Measurements from ENCODE around the gene TMEM51.
A peak's percentile ranks its signal among the peaks of the same experiment; 100 is the strongest.

Gene TMEM51

DNA sequence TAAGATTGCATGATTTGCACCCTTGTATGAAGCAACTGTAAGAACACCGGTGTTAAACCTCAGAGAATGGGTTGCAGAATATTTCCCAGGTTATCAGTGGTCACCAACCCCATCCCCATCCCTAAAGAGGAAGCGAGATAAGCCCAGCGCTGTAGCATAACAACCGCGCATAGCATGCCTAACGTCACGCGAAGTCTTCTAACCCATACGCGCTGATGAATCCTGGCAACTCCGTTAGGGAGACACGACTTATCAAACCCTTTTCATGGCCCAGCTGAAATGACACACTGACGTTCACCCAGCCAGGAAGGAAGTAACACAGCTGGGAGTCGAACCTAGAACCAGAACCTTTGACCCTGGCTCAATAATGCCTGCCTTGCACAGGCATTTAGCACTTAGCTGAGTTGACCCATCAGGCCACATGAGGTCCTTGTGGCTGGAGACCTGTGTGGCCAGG is 24.2 kb downstream of the TMEM51 start:
- DNase-seq (ENCODE audit: low read depth) = no peak

DNA sequence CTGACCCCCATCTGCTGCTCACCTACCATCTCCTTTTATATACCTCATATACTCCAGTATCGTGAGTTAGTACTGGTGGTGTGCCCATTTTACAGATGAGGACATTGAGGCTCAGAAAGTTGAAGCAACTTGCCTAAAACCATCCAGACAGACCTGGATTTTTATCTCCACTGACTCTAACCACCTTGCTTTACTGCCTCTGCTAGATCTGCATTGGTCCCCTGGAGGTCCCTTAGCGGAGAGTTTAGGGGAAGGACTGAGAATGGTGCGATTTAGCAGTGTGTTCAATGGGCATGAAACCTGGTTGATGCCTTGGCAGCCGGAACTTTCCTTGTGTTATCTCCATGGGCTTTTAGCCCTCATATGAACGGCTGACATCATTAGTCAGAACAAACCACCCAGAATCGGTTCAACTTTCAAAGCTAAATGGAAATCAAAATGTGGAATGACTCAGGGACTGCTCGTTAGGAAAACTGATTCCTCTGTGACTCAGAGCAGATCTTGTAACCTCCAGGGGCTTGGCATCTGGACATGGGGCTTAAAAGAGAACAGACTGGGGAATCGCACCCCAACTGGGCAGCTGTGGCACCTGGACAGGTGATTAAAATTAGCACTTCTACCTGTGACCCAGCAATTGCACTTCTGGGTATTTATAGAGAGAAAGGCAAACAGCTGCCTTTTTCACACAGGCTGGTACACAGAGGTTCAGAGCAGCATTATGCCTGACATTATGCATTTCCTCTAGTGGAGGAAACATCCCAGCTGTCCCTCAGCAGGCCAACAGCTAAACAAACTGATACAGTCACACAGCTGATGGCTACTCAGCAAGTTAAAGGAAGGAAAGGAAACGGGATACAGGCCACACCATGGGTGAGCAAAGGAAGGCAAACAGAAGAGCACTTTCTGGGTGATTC is 25.3 kb downstream of the TMEM51 start:
- peak; percentile 92 for DNase-seq (ENCODE audit: low read depth)

DNA sequence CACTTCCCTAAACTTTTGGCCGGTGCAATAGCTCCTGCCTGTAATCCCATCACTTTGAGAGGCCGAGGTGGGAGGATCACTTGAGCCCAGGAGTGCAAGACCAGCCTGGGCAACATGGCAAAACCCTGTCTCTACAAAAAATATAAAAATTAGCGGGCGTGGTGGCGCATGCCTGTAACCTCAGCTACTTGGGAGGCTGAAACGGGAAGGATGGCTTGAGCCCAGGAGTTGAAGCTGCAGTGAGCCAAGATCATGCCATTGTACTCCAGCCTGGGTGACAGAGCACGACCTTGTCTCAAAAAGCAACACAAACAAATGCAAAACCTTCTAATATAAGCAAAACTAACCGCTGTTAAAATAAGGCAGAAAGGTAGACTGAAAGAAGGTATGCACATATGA is 25.9 kb downstream of the TMEM51 start:
- DNase-seq (ENCODE audit: low read depth) = no peak

DNA sequence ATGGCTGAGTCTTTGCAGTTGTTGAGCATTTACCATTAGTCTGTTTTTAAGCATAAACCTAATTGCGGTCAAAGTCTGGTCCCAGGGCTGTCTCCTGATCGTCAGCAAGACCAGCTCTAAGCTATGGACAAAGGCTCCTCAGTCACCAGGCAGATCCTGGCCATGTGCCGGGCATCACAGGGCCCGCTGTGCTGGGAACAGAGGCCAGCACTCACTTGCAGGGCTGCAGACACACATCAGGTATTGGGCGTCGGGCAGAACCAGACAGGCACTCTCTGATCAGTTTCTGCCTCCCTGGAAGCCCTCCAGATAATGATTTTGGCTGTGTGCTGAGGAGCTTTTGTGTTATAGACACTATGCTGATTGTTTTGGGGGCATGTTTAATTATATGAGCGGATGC is 26.6 kb downstream of the TMEM51 start:
- DNase-seq (ENCODE audit: low read depth) = no peak

DNA sequence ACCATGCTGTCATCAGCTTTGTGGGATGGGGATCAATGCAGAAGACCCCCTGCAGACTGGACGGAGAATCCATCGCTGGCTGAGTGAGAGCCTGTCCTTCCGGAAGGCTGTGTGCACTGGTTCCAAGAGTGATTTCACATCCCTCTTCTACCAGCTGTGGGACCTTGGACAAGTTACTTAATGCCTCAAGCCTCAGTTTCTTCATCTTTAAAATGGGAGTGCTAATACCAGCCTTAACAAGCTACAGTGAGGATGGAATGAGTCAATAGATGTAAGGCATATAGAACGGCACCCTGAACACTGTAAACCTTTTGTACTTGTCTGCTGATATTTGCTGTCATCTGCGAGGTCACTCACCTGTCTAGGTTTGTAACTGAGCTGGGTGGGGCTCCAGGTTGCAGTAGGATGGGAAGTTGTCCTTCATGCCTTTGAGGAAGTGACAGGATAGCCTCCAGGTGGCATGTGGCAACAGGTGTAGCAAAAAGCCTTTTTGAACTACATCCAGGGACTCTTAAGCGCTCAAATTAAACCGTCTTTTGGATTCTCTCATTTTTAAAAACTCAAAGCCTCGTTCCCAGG is 27.5 kb downstream of the TMEM51 start:
- no peak for DNase-seq (ENCODE audit: low read depth)

DNA sequence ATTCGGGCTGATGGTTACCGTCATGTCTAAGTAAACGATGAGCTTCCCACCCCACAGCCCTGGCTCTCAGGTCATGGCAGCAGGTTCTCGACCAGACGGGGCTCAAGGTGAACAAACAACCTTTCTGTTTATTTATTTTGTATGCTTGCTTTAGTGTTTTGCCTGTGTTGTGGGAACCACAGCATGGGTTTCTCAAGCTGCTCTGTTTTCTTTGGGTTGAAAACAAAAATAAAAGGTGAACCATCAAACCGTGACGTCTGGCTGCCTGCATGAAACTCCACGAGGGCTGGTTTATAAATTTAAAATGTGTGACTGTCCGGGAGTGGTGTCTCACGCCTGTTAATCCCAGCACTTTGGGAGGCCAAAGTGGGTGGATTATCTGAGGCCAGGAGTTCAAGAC is 28.0 kb downstream of the TMEM51 start:
- DNase-seq (ENCODE audit: low read depth) = no peak

DNA sequence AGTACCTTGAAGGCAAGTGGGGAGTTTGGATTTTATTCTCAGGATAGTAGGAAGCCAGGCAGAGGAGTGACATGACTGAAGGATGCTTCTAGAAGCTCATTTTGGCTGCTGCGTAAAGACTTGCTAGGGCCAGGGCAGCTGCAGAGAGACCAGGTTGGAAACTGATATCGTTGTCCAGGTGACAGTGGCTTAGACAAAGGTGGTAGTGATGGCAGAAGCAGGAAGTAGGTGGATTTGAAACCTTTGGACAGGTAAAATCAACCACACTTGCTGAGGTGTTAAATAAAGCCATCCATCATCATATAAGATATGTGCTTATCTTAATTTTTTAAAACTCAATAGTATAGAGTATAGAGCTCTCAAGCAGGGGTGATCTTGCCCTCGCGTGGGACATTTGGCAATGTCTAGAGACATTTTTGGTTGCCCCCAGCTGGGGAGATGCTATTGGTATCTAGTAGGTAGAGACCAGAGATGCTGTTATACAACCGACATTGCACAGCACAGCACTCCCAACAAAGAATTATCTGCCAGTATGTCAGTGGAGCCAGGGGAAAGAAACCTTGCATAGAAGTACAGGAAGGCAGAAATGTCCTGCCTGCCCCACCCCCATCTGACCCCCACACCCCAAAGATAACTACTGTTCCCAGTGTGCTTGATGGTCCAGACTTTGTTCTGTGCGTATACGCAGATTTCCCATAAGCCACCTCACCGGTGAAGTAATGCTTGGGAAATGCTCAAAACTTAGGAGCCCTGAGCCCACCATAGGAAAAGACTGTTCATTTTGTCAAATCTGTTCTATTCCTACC is 31.1 kb downstream of the TMEM51 start:
- no peak for DNase-seq (ENCODE audit: low read depth)

DNA sequence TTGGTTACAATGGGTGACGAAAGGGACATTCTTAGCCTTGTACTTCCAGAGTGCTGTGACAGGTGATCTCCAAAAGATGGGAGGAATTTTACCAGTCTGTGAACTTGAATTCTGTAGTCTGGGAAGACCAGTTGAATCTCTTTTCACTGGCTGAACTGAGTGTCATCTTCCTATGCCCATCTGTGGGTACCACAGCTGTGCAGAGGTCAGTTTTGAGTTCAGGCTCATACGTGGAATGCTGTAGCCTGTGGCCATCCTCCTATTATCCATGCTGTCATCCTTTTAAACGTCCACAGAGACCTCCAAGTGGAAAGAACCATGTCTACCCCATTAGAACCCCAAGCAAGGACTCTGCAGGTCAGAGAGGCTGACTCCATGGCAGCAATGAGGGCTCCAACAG is 32.1 kb downstream of the TMEM51 start:
- DNase-seq (ENCODE audit: low read depth) = no peak

DNA sequence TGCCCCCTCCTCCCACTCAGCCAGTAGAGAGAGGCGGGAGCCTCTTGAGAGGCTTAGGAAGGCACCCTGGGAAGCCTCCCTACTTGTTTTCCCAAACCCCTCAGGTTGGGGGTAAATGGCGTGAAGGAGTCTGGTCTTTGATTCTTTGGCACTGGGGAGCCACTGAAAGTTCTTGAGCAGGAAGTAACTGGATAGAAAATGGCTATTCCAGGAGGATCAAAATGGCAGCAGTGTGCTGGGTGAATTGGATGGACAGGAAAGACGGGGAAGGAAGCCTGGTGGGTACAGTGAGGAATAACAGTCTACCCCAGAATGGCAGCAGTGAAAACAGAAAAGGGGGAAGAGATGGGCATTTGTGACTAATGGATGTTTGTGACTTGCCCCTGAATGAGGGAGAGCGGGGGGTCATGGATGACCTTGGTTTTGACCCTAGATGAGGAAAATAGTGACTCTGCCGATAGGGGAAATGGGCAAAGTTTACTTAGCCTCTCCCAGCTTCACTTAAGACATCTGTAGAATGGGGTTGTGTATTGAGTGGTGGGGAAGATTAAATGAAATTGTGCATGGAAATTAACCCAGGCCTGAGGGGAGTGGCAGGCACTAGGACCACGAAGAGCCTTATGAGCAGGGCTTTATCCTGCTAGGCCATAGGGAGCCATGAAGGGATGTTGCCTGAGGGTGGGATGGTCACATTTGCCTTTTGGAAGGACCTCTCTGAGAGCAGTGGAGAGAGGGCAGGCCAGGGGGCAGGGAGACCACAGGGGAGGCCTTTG is 32.7 kb downstream of the TMEM51 start:
- no peak for DNase-seq (ENCODE audit: low read depth)

DNA sequence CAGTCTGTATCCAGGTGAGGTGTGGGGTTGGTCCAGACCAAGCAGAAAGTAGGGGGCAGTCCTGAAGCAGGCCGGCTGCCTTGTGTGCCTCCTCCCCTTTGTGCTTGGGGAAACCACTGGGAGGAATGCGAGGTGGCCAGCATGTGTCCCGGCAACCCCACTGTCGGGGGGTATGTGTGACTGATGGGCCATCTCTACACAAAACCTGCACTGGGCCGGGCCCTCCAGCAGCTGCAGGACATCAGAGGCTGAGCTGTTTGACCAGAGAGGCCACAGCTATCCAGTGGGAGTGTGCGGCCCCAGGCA is 33.3 kb downstream of the TMEM51 start:
- no peak for DNase-seq (ENCODE audit: low read depth)

DNA sequence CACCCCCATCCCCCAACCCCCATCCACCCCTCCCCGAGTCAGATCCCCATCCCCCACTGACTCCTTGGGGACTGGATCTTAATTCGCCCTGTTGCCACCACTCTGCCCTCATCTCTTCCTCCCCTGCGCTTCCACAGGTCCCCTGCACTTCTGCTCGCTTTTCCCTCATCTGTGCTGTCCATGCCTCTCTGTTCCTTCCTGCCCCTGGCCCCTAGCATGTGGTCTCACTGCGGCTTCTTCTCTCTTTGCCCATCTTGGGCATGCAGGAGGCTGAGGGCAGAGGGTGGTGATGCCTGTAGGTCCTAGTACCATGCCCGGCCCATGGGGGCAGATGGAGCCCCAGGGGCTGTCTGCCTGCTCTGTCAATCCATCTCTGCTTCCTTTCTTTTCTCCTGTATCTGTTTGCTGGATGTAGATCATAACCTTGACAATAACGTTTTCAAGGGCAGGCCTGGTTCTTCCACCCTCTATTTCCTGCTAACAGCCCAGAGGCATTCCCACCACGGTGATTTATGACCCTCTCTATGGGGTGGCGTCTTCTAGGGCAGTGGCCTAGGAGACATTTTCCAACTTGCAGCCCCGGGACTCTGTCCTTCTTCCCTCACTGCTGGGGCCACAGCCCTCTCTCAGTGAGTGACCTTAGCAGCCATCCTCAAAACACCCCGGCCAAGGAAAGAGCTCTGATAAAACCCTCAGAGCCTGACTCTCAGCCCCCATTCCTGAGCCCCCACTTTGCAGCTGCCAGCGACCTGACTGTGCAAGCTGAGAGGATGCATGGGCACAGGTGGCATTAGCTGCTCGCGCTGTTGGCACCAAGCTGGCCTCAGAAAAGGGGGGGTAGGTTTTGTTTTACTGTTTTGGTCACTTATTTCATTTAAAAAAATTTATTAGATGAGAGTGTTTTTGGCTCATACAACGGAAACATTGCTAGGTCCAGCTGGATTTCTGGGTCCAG is 33.9 kb downstream of the TMEM51 start:
- DNase-seq (ENCODE audit: low read depth) = no peak

DNA sequence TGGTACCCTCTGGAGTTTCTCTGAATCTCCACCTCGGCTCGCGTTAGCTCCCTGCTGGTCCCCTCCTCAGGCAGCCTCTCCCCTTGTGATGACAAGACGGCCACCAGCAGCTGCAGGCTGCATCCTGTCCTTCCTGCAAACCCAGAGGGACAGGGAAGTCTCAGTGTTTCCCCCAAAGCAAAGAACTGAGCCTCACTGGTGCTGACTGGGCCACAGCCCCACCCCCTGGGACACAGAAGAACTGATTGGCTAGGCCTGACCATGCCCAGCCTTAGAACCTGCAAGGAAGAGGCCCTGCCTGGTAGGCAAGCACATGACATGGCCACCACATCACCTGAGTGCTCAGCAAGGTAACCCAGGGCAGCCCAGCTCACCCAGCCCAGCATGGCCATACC is 34.6 kb downstream of the TMEM51 start:
- DNase-seq (ENCODE audit: low read depth) = no peak

DNA sequence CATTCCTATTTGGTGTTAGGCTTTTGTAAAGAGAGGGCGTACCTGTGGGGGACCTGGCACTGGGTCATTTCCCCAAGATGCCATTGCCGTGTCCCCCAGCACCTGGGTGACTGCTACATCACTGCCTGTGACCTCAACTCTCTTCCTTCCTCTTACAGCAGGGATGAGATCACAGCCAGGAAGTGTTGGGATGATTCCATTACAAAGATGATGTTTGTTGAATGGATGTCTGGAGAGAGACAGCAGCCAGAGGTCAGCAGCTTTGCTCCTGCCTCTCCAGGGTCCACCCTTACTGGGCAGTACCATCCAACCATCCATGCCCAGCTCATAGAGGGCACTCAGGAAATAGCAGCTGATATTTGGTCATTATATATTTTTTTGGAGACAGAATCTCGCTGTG is 35.1 kb downstream of the TMEM51 start:
- no peak for DNase-seq (ENCODE audit: low read depth)

DNA sequence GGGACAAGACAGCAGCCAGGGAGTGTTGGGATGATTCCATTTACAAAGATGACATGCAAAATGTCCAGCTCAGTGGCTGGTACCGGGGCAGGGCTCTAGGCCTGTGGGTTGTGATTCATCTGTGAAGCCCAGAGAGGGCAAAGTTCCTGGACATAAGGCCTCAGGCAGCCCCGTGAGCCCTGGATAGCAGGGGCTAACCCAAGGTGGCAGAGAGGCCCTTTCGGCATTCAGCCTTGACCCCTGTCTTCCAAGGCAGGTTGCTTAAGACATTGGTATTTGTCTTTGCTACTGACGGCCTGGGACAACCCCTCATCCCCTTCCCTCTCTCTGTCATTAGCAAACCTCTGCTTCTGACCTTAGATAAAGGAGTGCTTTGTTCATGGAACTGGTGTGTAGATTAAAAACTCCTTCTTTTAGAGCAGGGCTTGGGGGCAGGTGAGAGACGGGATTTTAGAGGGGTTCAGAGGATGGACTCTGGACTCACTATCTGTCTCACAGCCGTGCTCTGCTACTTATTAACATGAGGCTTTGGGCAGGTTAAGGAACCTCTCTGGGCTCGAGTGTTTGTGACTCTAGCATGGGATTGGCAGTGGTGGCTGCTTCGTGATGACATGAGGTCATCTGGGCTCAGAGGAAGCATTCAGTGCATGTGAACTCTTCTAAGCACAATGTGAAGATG is 36.3 kb downstream of the TMEM51 start:
- no peak for DNase-seq (ENCODE audit: low read depth)

DNA sequence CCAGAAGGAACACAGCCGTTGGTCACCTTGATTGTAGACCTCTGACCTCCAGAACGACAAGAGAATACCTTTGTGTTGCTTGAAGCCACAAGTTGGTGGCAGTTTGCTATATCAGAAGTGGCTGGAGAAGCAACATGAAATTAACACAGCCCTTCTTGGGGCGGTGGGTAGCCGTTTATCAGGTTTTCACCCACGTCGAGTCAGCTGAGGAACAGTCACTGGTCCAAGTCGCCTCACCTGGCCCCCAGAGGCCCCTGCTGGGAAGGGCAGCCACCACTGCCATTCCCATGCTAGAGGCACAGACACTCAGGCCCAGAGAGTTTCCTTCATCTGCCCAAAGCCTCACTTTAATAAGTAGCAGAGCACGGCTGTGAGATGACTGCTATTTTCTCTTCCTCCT is 37.7 kb downstream of the TMEM51 start:
- DNase-seq (ENCODE audit: low read depth) = no peak

DNA sequence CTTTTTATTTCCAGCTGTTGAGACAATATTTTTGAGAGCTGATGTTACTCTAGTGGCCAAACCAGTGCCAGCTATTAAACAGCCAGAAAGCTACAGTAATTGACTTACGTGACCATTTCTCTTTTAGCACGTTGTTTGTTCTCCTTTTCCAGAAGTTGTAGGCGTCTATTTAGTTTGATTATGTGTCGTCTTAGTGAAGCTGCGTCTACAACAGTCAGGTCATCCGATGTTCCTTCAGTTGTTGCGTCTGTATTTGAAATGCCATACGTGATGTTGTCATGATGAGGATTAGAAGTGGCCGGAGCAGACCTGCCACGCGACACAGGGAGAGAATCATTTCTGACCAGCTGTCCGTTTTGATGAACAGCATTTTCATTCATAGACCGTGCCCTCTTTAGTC is 38.2 kb downstream of the TMEM51 start:
- DNase-seq (ENCODE audit: low read depth) = no peak

DNA sequence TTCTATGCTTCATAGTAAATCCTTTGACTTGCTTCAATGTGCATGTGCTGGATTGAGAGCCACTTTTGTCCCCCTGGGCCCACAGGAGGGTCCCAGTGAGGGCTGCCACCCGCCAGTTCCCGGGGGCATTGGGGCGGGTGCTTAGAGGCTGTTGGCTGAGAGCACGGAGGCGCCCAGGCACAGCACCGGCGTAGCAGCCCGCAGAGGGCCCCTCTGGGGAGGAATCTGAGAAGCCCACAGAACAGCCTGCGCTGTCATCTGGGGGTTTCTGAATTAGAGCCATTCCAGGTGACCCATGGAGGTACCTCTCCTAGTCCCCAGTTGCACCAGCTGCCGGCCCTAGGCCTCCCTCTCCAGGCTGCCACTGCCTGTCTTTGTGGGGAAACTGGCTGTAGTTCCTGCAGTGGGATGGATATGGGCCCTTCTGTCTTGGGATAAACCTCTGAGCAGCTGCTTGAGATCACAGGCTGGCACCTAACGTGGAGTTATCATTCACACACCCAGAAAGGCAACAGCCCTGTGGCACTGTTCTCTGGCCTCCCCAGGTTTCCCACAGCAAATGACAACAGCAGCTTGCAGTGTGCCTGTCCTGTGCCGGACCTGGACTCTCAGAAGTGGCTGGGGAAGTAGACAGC is 39.5 kb downstream of the TMEM51 start:
- no peak for DNase-seq (ENCODE audit: low read depth)

DNA sequence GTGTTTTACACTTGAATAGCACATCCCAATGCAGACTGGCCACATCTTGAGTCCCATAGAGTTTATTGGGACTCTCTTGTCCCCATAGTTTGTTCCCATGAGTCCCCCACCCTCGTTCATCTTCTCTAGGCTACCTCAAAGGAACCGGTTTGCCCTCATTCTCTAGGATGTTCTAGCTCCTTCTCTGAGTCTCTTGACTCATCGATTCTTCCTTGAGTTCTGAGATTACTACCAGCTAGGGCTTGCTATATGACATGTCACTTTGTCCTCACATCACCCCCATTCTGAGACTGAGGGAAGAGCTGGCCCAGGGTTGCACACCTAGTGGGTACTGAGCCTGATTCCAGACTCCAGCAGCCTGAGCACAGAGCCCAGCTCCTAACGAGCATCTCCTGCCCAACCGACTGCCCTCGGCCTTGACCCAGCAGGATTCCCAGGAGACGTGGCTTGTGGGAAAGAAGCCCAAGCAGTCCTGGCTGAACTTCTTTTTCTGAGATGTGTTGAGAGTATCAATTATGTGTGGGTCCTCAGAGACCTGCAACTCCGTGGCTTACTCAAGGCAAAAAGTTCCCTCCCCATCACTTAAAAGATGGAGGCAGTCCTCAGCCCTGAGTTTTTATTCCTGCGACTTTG is 42.0 kb downstream of the TMEM51 start:
- DNase-seq (ENCODE audit: low read depth) = no peak

DNA sequence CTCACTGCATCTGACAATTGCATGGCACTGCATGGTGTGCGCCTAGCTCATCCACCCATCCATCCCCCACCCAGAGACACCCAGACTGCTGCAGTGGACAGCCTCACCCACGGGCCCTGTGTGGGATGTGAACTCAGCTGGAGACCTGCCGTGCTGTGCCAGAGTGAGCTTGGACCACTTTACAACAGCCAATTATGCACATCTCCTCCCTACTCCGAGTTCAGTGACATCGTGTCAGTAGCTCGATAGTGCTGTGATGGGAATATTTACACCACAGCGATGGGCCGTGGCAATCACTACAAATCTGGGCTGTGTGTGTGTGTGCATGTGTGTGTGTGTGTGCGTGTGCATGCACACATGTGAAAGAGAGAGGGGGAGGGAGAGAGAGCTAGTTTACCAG is 42.5 kb downstream of the TMEM51 start:
- no peak for DNase-seq (ENCODE audit: low read depth)
